ENCODE results near the gene CCDC61.

Gene CCDC61

GRCh38 chr19:46017874-46018675, 22.8 kb downstream of the CCDC61 start:
- no peak for FAIRE-seq

DNA sequence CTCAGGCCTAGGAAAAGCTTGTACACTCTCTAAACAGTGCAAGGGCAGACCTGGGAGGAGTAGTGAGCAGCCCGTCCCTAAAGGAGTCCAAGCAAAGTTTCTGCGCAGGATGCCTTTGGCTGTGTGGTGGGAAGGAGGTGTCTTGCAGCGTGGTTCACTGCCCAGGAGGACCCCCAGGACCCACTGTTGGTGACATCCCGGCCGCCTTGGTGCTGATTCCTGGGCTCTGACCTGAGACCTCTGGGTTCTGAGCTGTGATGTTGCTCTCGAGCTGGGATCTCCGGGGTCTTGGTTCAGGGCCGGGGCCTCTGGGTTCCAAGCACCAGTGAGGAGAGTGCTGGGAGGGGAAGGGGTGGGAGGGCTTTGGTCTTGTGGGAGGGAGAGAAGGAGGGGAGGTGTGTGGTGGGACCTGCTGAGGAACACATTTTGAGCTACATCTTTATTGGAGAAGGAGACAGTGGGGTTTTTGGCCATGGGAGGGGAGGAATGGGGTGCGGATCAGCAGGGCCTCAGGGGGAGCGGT, 23.5 kb downstream of the CCDC61 start:
- FAIRE-seq: no peak

GRCh38 chr19:46019270-46019669, 24.0 kb downstream of the CCDC61 start:
- no peak for FAIRE-seq

DNA sequence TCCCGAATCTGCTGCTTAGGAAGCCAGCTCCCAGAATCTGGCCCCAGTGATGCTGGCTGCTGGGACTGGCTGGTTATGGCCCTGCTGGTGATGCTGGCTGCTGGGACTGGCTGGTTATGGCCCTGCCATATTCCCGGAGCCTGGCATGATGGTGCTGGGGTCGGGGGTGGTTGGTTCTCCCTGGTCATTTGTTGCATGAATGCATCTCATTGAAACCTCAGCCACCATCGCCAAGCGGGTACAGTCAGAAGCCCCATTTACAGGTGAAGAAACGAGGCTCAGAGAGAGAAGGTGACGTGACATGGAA, 25.5 kb downstream of the CCDC61 start:
- no peak for FAIRE-seq

DNA sequence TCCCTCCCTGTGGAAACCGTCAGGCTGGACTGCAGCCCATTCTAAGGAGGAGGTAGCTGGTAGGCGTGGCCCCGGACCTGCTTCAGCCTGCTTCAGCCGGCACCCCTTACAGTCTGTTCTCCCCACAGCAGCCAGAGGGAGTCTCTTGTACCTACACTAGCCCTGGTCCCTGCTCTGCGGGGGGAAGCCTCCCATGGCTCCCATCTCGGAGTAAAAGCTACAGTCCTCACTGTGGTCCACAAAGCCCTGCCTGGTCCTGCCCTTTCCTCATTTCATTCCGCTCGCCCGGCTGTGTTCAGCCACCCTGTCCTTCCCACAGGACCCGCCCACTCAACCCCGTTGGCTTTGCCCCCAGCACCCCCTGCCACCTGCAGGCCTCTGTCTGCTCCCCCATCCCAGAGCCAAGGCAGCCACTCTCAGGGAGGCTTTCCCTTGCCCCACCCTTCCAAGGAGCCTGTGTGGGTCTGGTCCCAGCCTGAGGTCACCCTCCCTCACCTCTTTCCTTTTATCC, 26.3 kb downstream of the CCDC61 start:
- FAIRE-seq: no peak

DNA sequence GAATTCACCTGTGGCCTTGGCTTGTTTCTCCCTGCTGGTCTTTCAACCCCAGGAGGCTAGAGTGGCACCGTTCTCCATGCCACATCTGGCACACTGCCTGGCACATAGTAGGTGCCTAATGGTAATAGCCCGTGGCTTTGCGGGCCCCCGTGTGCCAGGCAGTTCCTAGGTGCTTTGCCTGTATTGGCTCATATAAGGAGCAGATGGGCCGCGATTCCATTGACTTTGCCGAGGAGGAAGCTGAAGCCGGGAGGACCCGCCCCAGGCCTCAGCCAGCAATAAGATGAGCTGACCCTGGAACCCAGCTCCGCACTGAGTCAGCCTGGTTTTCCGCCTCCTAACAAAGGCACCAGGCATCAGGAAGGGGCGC, 26.8 kb downstream of the CCDC61 start:
- FAIRE-seq: no peak

GRCh38 chr19:46022431-46023310, 27.4 kb downstream of the CCDC61 start, which contains the start of gene PGLYRP1:
Gene PGLYRP1, minus strand, starts transcription at chr19:46023053. Its CDS starts 32 bp downstream, at chr19:46023021.
- FAIRE-seq: no peak

- no peak for FAIRE-seq
These were observed 28.1 kb downstream of the CCDC61 start for GRCh38 chr19:46023311-46023779.

DNA sequence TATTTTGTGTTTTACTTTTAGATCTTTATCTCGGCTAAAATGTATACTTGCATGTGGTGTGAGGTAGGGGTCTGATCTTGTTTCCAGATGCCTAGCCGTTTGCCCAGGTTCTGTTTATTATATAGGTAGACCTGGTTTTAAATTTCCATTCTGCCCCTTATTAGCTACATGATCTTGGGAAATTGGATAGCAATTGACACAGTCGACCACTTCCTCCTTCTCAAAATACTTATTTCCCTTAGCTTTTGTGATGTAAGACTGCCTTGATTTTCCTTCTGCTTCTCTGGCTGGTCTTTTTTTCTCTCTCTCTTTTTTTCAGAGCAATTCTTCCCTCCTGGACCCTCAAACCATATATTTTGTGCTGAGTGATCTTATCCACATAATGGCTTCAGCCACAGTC, 30.6 kb downstream of the CCDC61 start:
- FAIRE-seq: no peak

DNA sequence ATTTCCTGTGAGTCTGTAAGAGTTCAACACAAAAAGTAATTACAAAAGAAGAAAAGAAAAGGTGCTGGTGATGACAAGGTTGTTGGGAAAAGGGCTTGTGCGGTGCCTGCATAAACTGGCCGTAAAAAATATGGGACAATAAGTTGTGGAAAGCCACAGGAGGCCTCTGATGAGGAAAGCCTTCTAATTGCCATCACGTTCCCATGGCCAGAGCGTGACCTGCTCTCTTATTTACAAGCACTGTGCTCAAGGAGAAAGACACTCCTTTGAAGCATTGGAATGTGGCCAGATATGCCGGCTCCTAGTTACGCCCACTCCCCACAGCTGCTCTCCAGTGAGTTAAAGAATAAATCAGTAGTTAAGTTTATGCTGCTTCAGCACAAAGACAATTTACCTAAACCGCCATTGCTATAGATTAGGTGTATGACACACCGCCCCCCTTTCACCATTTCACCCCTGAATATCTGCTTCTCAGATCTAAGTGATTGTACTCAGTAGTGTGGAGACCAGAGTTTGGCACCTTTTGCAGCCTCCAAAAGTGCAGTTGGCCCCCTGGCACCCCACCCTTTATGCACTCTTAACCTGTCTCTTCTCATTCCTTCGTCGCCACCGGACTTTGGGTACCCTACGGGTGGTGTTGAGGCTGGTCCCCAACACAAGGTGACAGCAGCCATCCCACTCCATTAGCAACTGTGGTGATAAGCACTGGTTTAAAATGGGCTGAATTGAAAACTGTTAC, 35.7 kb downstream of the CCDC61 start:
- no peak for FAIRE-seq

DNA sequence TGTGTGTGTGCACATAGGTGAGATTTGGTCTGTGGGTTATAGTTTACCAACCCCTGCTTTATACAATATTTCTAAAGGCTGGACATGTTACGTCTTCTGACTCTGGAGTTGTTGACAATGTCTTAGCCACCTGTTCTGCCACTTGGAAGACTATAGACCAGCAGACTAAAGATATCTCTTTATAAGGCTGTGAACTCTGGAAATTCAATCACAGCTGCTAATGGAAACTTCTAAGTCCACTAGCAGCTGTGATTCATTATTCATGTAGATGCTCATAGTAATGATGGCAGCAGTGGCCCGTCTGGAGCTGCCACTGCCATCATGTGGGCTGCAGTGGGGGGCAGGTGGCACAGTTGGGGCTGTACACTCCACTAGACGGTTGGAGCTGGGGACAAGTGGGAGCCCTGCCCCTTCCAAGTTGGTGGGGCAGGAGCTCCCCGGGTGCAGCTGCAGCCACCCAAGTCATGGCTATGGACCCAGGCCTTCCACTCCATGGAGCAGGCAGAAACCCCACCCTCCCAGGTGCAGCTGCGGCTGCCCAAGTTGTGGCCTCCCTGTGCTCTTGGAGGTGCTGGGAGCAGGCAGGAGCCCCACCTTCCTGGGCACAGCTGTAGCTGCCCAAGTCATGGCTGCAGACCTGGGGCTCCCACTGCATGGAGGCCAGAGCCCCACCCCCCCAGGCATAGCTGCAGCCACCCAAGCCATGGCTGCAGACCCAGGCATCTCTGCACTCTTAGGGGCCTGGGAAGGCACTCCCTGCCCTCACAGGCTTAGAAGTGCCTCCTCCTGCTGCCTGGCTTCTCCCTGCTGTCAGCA, 36.7 kb downstream of the CCDC61 start:
- no peak for FAIRE-seq

DNA sequence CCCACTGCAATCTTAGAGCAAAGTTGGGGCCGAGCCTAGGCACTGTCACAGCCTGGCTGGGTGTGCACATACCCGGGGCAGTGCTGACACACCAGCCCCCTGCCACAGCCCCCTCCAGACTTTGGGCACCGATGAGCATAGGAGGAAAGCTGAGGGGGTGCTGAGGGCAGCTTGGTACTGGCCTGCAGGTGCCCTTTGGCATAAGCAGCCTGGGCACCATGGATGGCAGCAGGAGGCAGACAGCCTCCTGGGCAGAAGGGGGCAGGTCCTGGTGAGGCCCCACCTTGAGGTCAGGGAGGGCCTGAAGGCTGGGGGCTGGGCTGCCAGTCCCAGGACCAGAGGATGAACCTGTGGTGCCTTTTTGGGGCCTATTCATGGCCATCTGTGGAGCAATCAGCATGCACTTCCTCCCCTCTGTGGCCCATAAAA, 37.3 kb downstream of the CCDC61 start:
- no peak for FAIRE-seq

DNA sequence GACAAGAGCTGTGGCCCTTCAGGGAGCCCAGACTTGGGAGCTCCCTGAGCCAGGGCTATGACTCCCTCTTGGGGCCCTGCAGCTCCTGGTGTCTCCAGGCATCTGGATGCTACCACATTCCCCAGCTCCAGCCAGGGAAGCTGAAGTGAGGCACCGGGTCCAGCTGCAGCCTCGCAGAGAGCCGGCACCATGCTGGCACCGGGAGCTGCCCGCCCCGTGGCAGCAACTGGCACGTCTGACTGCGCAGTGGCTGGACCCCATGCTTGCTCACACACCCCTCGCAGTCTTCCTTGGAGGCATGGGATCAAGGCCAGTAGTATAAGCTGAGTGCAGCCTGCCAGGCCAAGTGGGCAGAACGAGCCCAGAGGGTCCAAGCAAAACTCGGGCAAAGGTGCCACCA, 38.1 kb downstream of the CCDC61 start:
- no peak for FAIRE-seq

GRCh38 chr19:46035546-46035945, 40.3 kb downstream of the CCDC61 start:
- FAIRE-seq: no peak

DNA sequence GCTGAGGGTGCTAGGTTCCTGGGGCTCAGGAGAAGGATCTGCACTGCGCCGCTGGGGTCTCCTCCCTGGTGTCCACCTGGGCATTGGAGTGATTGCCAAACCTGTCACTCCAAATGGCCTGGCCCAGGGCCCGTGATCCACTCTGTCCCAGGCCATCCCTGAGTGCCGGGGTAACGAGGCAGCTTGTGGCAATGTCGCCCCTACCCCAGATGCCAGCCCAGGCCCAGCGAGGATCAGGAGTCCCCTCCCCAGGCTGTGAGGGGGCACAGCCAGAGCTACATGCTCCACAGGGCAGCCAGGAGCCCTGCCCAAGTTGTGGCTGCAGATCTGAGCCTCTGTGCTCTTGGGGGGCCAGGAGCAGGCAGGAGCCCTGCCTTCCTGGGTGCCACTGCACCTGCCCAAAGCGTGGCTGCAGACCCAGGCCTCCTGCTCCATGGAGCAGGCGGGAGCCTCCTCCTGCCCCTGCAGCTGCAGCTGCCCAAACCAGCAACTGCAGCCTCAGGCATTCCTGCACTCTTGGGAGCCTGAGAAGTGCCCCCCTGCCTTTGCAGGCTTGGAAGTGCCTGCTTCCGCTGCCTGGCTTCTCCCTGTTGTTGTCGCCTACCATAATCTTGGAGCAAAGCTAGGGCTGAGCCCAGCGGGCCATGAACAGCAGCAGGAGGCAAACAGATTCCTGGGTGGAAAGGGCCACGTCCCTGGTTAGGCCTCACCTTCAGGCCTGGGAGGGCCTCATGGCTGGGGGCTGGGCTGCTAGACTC, 40.9 kb downstream of the CCDC61 start:
- FAIRE-seq: no peak

- FAIRE-seq: no peak
These were observed 41.5 kb downstream of the CCDC61 start for GRCh38 chr19:46036744-46037128.

- no peak for FAIRE-seq
These were observed 44.9 kb downstream of the CCDC61 start for GRCh38 chr19:46040125-46040524.

GRCh38 chr19:46040952-46041500, 45.8 kb downstream of the CCDC61 start, which contains the start of gene IGFL4:
Gene IGFL4, minus strand, starts transcription at chr19:46041002. Its CDS starts 40 bp downstream, at chr19:46040962.
- FAIRE-seq: no peak

DNA sequence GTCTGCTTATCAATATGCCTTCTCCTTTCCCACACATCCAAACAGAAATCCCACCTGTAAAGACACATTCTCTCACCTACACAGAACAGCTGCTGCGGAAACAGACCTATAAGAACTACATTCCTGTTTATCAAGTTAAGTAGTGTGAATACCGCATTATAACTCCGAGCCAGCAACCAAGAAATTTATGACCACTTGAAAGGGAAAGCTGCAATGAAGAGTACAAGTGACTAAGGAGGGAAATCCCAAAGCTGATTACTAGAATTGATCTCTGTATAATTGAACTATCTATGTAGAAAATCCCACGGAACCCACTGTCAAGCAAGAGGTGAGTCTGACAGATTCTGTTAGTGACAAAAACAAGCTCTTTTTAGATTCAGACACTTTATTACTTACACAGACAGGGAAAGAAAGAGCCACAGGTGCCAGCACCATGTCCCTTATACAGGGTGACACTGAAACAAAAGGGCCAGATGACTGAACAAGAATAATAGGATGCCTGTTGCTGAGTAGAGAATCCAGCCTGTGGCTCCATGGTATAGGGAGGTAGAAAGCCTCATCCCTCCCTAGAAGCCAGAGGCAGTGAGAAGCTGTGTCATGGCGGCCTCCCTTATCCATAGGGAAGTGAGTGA, 47.1 kb downstream of the CCDC61 start:
- no peak for FAIRE-seq

GRCh38 chr19:46043519-46043918, 48.3 kb downstream of the CCDC61 start:
- no peak for FAIRE-seq

Data from TTC549 (cell line).